RWPE1 (cell line): ENCODE data around the gene NXNL1.
A peak's percentile ranks its signal among the peaks of the same experiment; 100 is the strongest.

Source experiments
- CTCF ChIA-PET: fragments of 350-600 bp; sonication (Branson Sonifier 250); formaldehyde crosslinking; extraction: SDS; loops from one replicate; lab custom pipeline; 2021; lab: Yijun Ruan, JAX
- POLR2A ChIA-PET: fragments of 400-600 bp; formaldehyde crosslinking; extraction: SDS; loops from one replicate; lab custom pipeline; 2020; ENCODE audit warnings: antibody characterized with exemption; ENCODE audit not compliant: low non-redundant PET; lab: Yijun Ruan, JAX
- DNase-seq: peaks from one replicate; pipeline ENCODE4 v3.0.0; 2012; ENCODE audit warnings: low spot score
- H3K27ac ChIP-seq: fragments of 450-650 bp; 2 replicates; pipeline ENCODE4 v1.5.1; 2017
- TF ChIP-seq, protein P1 (sequence below): fragments of 450-650 bp; conservative IDR thresholded peaks from 2 replicates; pipeline ENCODE4 v1.5.1; 2017; ENCODE audit warnings: low read depth, mild to moderate bottlenecking

Gene NXNL1

GRCh38 chr19:17441241-17442021 lies 19.3 kb downstream of the NXNL1 start:
- ChIA-PET POLR2A (no interaction called here), CTCF (interaction anchor here (0.6 to 1.9 kb wide), 10 partner anchors 9 to 132 kb away, joined by 3 to 9 read pairs (median 5); no protein-coding TSS in a partner anchor)
- no peak overlapping the region for H3K27ac ChIP-seq
- peak; percentile 65 for DNase-seq
- TF ChIP-seq, protein P1, sequence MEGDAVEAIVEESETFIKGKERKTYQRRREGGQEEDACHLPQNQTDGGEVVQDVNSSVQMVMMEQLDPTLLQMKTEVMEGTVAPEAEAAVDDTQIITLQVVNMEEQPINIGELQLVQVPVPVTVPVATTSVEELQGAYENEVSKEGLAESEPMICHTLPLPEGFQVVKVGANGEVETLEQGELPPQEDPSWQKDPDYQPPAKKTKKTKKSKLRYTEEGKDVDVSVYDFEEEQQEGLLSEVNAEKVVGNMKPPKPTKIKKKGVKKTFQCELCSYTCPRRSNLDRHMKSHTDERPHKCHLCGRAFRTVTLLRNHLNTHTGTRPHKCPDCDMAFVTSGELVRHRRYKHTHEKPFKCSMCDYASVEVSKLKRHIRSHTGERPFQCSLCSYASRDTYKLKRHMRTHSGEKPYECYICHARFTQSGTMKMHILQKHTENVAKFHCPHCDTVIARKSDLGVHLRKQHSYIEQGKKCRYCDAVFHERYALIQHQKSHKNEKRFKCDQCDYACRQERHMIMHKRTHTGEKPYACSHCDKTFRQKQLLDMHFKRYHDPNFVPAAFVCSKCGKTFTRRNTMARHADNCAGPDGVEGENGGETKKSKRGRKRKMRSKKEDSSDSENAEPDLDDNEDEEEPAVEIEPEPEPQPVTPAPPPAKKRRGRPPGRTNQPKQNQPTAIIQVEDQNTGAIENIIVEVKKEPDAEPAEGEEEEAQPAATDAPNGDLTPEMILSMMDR: peak; percentile 62

- TF ChIP-seq, protein P1: no peak
- DNase-seq: no peak
- ChIA-PET POLR2A (no interaction called here), CTCF (interaction anchor here (0.7 kb wide), 1 partner anchor 923 kb away, joined by 3 read pairs; no protein-coding TSS in a partner anchor)
- H3K27ac ChIP-seq: no peak overlapping the region
Observed at GRCh38 chr19:17436874-17437267, 23.9 kb downstream of the NXNL1 start.

DNA sequence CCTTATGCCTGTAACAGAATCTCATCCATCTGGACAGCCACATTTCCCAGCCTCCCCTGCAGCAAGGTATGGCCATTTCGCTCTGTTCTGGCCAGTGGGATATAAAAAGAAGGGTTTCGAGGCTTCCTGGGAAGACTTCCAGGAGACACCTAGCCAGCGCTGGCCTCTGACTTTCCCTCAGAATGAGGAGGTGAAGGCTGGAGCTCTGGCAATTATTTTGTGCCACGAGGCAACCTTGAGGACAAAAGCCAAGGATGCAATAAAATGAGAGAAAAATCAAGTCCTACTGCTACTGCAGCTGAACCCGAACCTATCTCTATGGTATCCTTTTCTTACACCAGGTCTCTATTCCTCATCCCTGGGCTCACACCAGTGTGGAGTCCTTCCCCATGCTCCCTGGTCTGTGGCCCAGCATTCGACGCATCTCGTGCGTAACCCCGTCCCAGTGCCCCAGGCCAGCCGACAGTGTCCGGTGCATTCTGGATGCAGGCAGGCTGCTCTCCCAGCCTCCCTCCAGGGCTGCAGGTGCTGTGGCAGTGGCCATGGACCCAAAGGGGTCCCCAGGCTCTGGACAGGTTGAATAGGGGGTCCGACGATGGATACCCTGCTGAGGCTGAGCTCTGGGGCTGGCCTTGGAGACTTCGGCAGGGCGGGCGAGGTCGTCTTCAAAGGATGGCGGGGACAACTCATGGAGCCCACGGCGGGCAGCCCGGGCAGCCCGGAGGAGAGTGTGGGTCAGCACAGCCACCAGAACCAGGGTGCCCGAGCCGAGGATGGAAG lies 24.4 kb downstream of the NXNL1 start:
- no peak for DNase-seq
- TF ChIP-seq, protein P1: no peak
- ChIA-PET POLR2A (no interaction called here), CTCF (interaction anchor here (0.7 kb wide), 1 partner anchor 924 kb away, joined by 3 read pairs; no protein-coding TSS in a partner anchor)
- no peak overlapping the region for H3K27ac ChIP-seq

DNA sequence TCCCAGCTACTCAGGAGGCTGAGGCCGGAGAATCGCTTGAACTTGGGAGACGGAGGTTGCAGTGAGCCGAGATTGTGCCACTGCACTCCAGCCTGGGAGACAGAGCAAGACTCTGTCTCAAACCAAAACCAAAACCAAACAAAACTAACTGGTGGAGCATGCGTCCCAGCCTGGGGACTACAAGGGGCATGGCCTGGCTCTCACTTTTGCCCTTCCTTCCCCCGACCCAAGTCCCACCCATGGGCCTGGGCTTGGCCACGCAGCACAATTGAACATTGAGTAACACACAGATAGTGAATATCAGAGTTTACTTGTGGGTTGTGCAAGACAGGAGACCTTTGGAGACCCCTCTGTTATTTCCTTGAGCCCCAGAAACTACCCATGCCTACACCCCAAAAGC lies 25.5 kb downstream of the NXNL1 start:
- TF ChIP-seq, protein P1: no peak
- CTCF ChIA-PET: interaction anchor here (0.7 kb wide), 1 partner anchor 518 kb away, joined by 4 read pairs; no protein-coding TSS in a partner anchor
- POLR2A ChIA-PET: no interaction called here
- DNase-seq: no peak
- H3K27ac ChIP-seq: no peak overlapping the region

GRCh38 chr19:17431417-17431816 lies 29.3 kb downstream of the NXNL1 start:
- CTCF ChIA-PET: no interaction called here
- POLR2A ChIA-PET: no interaction called here
- no peak overlapping the region for H3K27ac ChIP-seq
- TF ChIP-seq, protein P1: no peak
- no peak for DNase-seq

GRCh38 chr19:17429641-17430113 lies 31.0 kb downstream of the NXNL1 start:
- TF ChIP-seq, protein P1: no peak
- DNase-seq: no peak
- ChIA-PET CTCF (interaction anchor here (0.5 to 1.7 kb wide), 5 partner anchors 10 to 67 kb away, joined by 3 to 9 read pairs (median 5); partner anchors contain the start of gene MVB12A), POLR2A (interaction anchor here (0.6 kb wide), 1 partner anchor 21 kb away, joined by 3 read pairs; no protein-coding TSS in a partner anchor)
- H3K27ac ChIP-seq: peak overlapping the region; percentile 21
